Measurements from ENCODE around the gene PRRT1B. TPM values are rescaled to one million over a fixed set of nuclear protein-coding genes. Genes with fewer than 3 reads are reported as not detected.

PRRT1B gene
- total RNA-seq, 5 donors from 2014 or later (not counting 1 experiment from before 2014, with no cell fraction given) = not detected

GRCh38 chr9:131520503-131520902, 24.8 kb upstream of the PRRT1B start:
- ChIA-PET POLR2A (no interaction called here), CTCF (no interaction called here)
- Histone ChIP-seq H3K4me3 (ENCODE audit: control insufficient read depth in 1 of 2, extremely low read depth in 1 of 2, low read length in 1 of 2) (no peak overlapping the region), H3K27ac (ENCODE audit: low read length) (no peak overlapping the region), H3K36me3 (ENCODE audit: control insufficient read depth in 2 of 2, extremely low read depth in 1 of 2, insufficient read depth in 1 of 2, low read length in 1 of 2) (peaks cover 53 to 94% of the 10 kb centered on the region in 2 donors), H3K9me3 (no peaks in the 10 kb centered on the region), H3K4me1 (ENCODE audit: control insufficient read depth in 1 of 2, extremely low read depth in 1 of 2, insufficient read depth in 2 of 2, low read length in 2 of 2) (peaks cover 0 to 2% of the 10 kb centered on the region in 2 experiments), H3K27me3 (replicated peaks in 1 of 2; ENCODE audit: control insufficient read depth in 2 of 2, extremely low read depth in 1 of 2, insufficient read depth in 2 of 2, low read length in 1 of 2) (no peaks in the 10 kb centered on the region)
- WGBS (ENCODE audit: insufficient coverage) = 87% methylated on average over 12 of the region's 16 CpGs
- H3K4me1 Mint-ChIP-seq = no peaks in the 10 kb centered on the region
- no peak overlapping the region for H3K4me3 Mint-ChIP-seq
- DNase-seq (no peak), ATAC-seq (replicated peaks in 1 of 4) (no peak)
- no peaks in the 10 kb centered on the region for H3K9me3 Mint-ChIP-seq
- peaks cover 51% of the 10 kb centered on the region for H3K36me3 Mint-ChIP-seq
- no peaks in the 10 kb centered on the region for H3K27me3 Mint-ChIP-seq
- no peak overlapping the region for H3K27ac Mint-ChIP-seq

- peaks cover 0 to 2% of the 10 kb centered on the region in 2 experiments for H3K4me1 ChIP-seq (ENCODE audit: control insufficient read depth in 1 of 2, extremely low read depth in 1 of 2, insufficient read depth in 2 of 2, low read length in 2 of 2)
- H3K27ac ChIP-seq (ENCODE audit: low read length) = no peak overlapping the region
- no peaks in the 10 kb centered on the region for H3K27me3 Mint-ChIP-seq
- no peak overlapping the region for H3K27ac Mint-ChIP-seq
- CTCF ChIA-PET = no interaction called here
- H3K36me3 ChIP-seq (ENCODE audit: control insufficient read depth in 2 of 2, extremely low read depth in 1 of 2, insufficient read depth in 1 of 2, low read length in 1 of 2) = peaks cover 51 to 93% of the 10 kb centered on the region in 2 donors
- H3K27me3 ChIP-seq (replicated peaks in 1 of 2; ENCODE audit: control insufficient read depth in 2 of 2, extremely low read depth in 1 of 2, insufficient read depth in 2 of 2, low read length in 1 of 2) = no peaks in the 10 kb centered on the region
- 100% methylated on average over 1 of the region's 10 CpGs for WGBS (ENCODE audit: insufficient coverage)
- peaks cover 53% of the 10 kb centered on the region for H3K36me3 Mint-ChIP-seq
- no peak for ATAC-seq (replicated peaks in 1 of 4)
- H3K4me1 Mint-ChIP-seq = no peaks in the 10 kb centered on the region
- no peaks in the 10 kb centered on the region for H3K9me3 ChIP-seq
- no peak overlapping the region for H3K4me3 Mint-ChIP-seq
- no peaks in the 10 kb centered on the region for H3K9me3 Mint-ChIP-seq
- H3K4me3 ChIP-seq (ENCODE audit: control insufficient read depth in 1 of 2, extremely low read depth in 1 of 2, low read length in 1 of 2) = no peak overlapping the region
- POLR2A ChIA-PET = no interaction called here
- no peak for DNase-seq
These were observed 24.1 kb upstream of the PRRT1B start for GRCh38 chr9:131521203-131521602.

- Histone ChIP-seq H3K27me3 (replicated peaks in 1 of 2; ENCODE audit: control insufficient read depth in 2 of 2, extremely low read depth in 1 of 2, insufficient read depth in 2 of 2, low read length in 1 of 2) (no peaks in the 10 kb centered on the region), H3K9me3 (no peaks in the 10 kb centered on the region), H3K27ac (ENCODE audit: low read length) (no peak overlapping the region), H3K36me3 (ENCODE audit: control insufficient read depth in 2 of 2, extremely low read depth in 1 of 2, insufficient read depth in 1 of 2, low read length in 1 of 2) (peaks cover 45 to 92% of the 10 kb centered on the region in 2 donors), H3K4me1 (ENCODE audit: control insufficient read depth in 1 of 2, extremely low read depth in 1 of 2, insufficient read depth in 2 of 2, low read length in 2 of 2) (peaks cover 0 to 2% of the 10 kb centered on the region in 2 experiments), H3K4me3 (ENCODE audit: control insufficient read depth in 1 of 2, extremely low read depth in 1 of 2, low read length in 1 of 2) (no peak overlapping the region)
- H3K9me3 Mint-ChIP-seq = no peaks in the 10 kb centered on the region
- no peak overlapping the region for H3K4me3 Mint-ChIP-seq
- H3K4me1 Mint-ChIP-seq = no peaks in the 10 kb centered on the region
- 97% methylated on average over 5 of the region's 13 CpGs for WGBS (ENCODE audit: insufficient coverage)
- POLR2A ChIA-PET = interaction anchor here in 1 of 2 donors (0.5 kb wide), 1 partner anchor 189 kb away, joined by 4 read pairs; no protein-coding TSS in a partner anchor
- CTCF ChIA-PET = no interaction called here
- H3K27ac Mint-ChIP-seq = peak overlapping the region in 1 of 2 donors; percentile 52
- DNase-seq = no peak
- peaks cover 59% of the 10 kb centered on the region for H3K36me3 Mint-ChIP-seq
- ATAC-seq (replicated peaks in 1 of 4) = no peak
- no peaks in the 10 kb centered on the region for H3K27me3 Mint-ChIP-seq
These were observed 23.5 kb upstream of the PRRT1B start for GRCh38 chr9:131521822-131522221.

GRCh38 chr9:131522257-131523085, 22.9 kb upstream of the PRRT1B start:
- no peaks in the 10 kb centered on the region for H3K9me3 ChIP-seq
- Mint-ChIP-seq H3K9me3 (no peaks in the 10 kb centered on the region), H3K27me3 (no peaks in the 10 kb centered on the region), H3K36me3 (peaks cover 59% of the 10 kb centered on the region), H3K4me1 (no peaks in the 10 kb centered on the region), H3K27ac (peak overlapping the region in 1 of 2 donors; percentile 52), H3K4me3 (no peak overlapping the region)
- no peak for DNase-seq
- no peak overlapping the region for H3K27ac ChIP-seq (ENCODE audit: low read length)
- no peaks in the 10 kb centered on the region for H3K27me3 ChIP-seq (replicated peaks in 1 of 2; ENCODE audit: control insufficient read depth in 2 of 2, extremely low read depth in 1 of 2, insufficient read depth in 2 of 2, low read length in 1 of 2)
- POLR2A ChIA-PET = interaction anchor here in 1 of 2 donors (0.5 kb wide), 1 partner anchor 189 kb away, joined by 4 read pairs; no protein-coding TSS in a partner anchor
- no peak for ATAC-seq (replicated peaks in 1 of 4)
- peaks cover 45 to 92% of the 10 kb centered on the region in 2 donors for H3K36me3 ChIP-seq (ENCODE audit: control insufficient read depth in 2 of 2, extremely low read depth in 1 of 2, insufficient read depth in 1 of 2, low read length in 1 of 2)
- CTCF ChIA-PET = no interaction called here
- H3K4me3 ChIP-seq (ENCODE audit: control insufficient read depth in 1 of 2, extremely low read depth in 1 of 2, low read length in 1 of 2) = no peak overlapping the region
- WGBS (ENCODE audit: insufficient coverage) = 93% methylated on average over 26 of the region's 29 CpGs
- peaks cover 0 to 2% of the 10 kb centered on the region in 2 experiments for H3K4me1 ChIP-seq (ENCODE audit: control insufficient read depth in 1 of 2, extremely low read depth in 1 of 2, insufficient read depth in 2 of 2, low read length in 2 of 2)

- WGBS (ENCODE audit: insufficient coverage) = 97% methylated on average over 9 of the region's 9 CpGs
- Mint-ChIP-seq H3K4me1 (peaks cover 0 to under 1% (median 0%) of the 10 kb centered on the region in 3 donors), H3K9me3 (no peaks in the 10 kb centered on the region), H3K4me3 (no peak overlapping the region), H3K36me3 (peaks cover 54% of the 10 kb centered on the region), H3K27me3 (no peaks in the 10 kb centered on the region), H3K27ac (no peak overlapping the region)
- CTCF ChIA-PET = interaction anchor here in 1 of 2 donors (0.8 kb wide), 1 partner anchor 23 kb away, joined by 3 read pairs; no protein-coding TSS in a partner anchor
- ATAC-seq (replicated peaks in 1 of 4) (no peak), DNase-seq (no peak)
- Histone ChIP-seq H3K36me3 (ENCODE audit: control insufficient read depth in 2 of 2, extremely low read depth in 1 of 2, insufficient read depth in 1 of 2, low read length in 1 of 2) (peaks cover 42 to 86% of the 10 kb centered on the region in 2 donors), H3K4me1 (ENCODE audit: control insufficient read depth in 1 of 2, extremely low read depth in 1 of 2, insufficient read depth in 2 of 2, low read length in 2 of 2) (peaks cover 0 to 2% of the 10 kb centered on the region in 2 experiments), H3K9me3 (no peaks in the 10 kb centered on the region), H3K4me3 (ENCODE audit: control insufficient read depth in 1 of 2, extremely low read depth in 1 of 2, low read length in 1 of 2) (no peak overlapping the region), H3K27ac (ENCODE audit: low read length) (no peak overlapping the region), H3K27me3 (replicated peaks in 1 of 2; ENCODE audit: control insufficient read depth in 2 of 2, extremely low read depth in 1 of 2, insufficient read depth in 2 of 2, low read length in 1 of 2) (no peaks in the 10 kb centered on the region)
- POLR2A ChIA-PET = no interaction called here
These were observed 22.3 kb upstream of the PRRT1B start for GRCh38 chr9:131523086-131523388.

GRCh38 chr9:131523451-131524435, 21.6 kb upstream of the PRRT1B start:
- peaks cover 0 to 5% of the 10 kb centered on the region in 2 experiments for H3K4me1 ChIP-seq (ENCODE audit: control insufficient read depth in 1 of 2, extremely low read depth in 1 of 2, insufficient read depth in 2 of 2, low read length in 2 of 2)
- no peak overlapping the region for H3K4me3 Mint-ChIP-seq
- peaks cover 53% of the 10 kb centered on the region for H3K36me3 Mint-ChIP-seq
- peak in 1 of 4 experiments; percentile 16 for ATAC-seq (replicated peaks in 1 of 4)
- WGBS (ENCODE audit: insufficient coverage) = 93% methylated on average over 20 of the region's 29 CpGs
- ChIA-PET CTCF (interaction anchor here in 1 of 2 donors (0.6 to 0.8 kb wide), 2 partner anchors 23 to 846 kb away, joined by 3 read pairs; no protein-coding TSS in a partner anchor), POLR2A (no interaction called here)
- no peaks in the 10 kb centered on the region for H3K9me3 ChIP-seq
- no peaks in the 10 kb centered on the region for H3K27me3 ChIP-seq (replicated peaks in 1 of 2; ENCODE audit: control insufficient read depth in 2 of 2, extremely low read depth in 1 of 2, insufficient read depth in 2 of 2, low read length in 1 of 2)
- no peak overlapping the region for H3K27ac Mint-ChIP-seq
- peaks cover 41 to 86% of the 10 kb centered on the region in 2 donors for H3K36me3 ChIP-seq (ENCODE audit: control insufficient read depth in 2 of 2, extremely low read depth in 1 of 2, insufficient read depth in 1 of 2, low read length in 1 of 2)
- H3K27ac ChIP-seq (ENCODE audit: low read length) = no peak overlapping the region
- H3K9me3 Mint-ChIP-seq = no peaks in the 10 kb centered on the region
- no peak overlapping the region for H3K4me3 ChIP-seq (ENCODE audit: control insufficient read depth in 1 of 2, extremely low read depth in 1 of 2, low read length in 1 of 2)
- no peaks in the 10 kb centered on the region for H3K27me3 Mint-ChIP-seq
- H3K4me1 Mint-ChIP-seq = peaks cover 4 to 7% (median 7%) of the 10 kb centered on the region in 3 donors
- no peak for DNase-seq
